Colonic mucosa (tissue), 4 donors: Measurements from ENCODE around the gene SND1. TPM values are rescaled to one million over a fixed set of nuclear protein-coding genes. Genes with fewer than 3 reads are reported as not detected.
A peak's percentile ranks its signal among the peaks of the same experiment; 100 is the strongest.

Experiments
- DNase-seq: peaks from one replicate; pipeline ENCODE4 v3.0.0-alpha.2; 2020
- H3K27ac ChIP-seq: fragments of 200-600 bp; one replicate; pipeline ENCODE4 v1.8.0; 2021
- H3K27me3 ChIP-seq: fragments of 200-600 bp; one replicate; pipeline ENCODE4 v1.8.0; 2021
- H3K36me3 ChIP-seq: fragments of 200-600 bp; one replicate; pipeline ENCODE4 v1.8.0; 2021
- H3K4me1 ChIP-seq: fragments of 200-600 bp; one replicate; pipeline ENCODE4 v1.8.0; 2021; ENCODE audit warnings: mild to moderate bottlenecking
- H3K4me3 ChIP-seq: fragments of 200-600 bp; one replicate; pipeline ENCODE4 v1.8.0; 2021
- H3K9ac ChIP-seq, 2 donors: one replicate each; pipeline ENCODE4 v1.7.0; 2013; ENCODE audit warnings: control low read depth in 2 of 2, low read depth in 2 of 2, low read length in 2 of 2
- H3K9me3 ChIP-seq: fragments of 200-600 bp; one replicate; pipeline ENCODE4 v1.8.0; 2021
- intact Hi-C: fragments of 100-400 bp; cut with DNase I; formaldehyde crosslinking; loops from one replicate; pipeline ENCODE4 v1.14.1; 2022
- total RNA-seq, 2 donors: library from RNA; stranded (reverse); fragmentation: NEBNext Ultra II Directional in 1 of 2; extraction: Animal tissue kit (Norgen Biotek cat#: 25700) in 1 of 2; gene quantifications; one replicate each; pipeline ENCODE4 v1.2.1, GENCODE V29; 2021
- TF ChIP-seq, protein P1 (sequence below): fragments of 200-600 bp; IDR thresholded peaks from one replicate; pipeline ENCODE4 v1.8.0; 2022; ENCODE audit warnings: antibody characterized with exemption, mild to moderate bottlenecking
- donor health status: healthy.
- donor health status: DM: no; HTN: no; CAD: no.
- donor health status: DM: no; HTN: no; CAD: no.

SND1 gene
- total RNA-seq, 2 donors from 2014 or later = 134 to 163 TPM

DNA sequence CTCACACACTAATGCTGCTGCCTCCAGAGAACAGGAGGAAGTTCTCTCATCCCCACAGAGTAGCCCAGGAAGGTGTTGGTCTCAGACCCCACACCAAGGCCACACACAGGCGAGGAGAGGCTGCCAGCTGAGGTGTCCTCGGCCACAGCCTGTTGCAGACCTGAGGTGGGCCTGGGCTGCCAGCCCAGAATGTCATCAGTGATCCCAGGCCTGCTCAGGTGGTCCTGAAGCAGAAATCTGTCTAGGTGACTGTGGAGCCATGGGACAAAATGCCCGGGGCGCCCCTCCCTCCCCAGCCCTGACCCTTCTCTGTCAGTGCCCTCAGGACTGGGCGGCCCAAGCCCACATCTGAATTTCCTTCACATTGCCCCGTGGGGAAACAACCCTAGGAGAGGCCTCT lies 422.7 kb downstream of the SND1 start:
- intact Hi-C loops = no loop called here
- TF ChIP-seq, protein P1, sequence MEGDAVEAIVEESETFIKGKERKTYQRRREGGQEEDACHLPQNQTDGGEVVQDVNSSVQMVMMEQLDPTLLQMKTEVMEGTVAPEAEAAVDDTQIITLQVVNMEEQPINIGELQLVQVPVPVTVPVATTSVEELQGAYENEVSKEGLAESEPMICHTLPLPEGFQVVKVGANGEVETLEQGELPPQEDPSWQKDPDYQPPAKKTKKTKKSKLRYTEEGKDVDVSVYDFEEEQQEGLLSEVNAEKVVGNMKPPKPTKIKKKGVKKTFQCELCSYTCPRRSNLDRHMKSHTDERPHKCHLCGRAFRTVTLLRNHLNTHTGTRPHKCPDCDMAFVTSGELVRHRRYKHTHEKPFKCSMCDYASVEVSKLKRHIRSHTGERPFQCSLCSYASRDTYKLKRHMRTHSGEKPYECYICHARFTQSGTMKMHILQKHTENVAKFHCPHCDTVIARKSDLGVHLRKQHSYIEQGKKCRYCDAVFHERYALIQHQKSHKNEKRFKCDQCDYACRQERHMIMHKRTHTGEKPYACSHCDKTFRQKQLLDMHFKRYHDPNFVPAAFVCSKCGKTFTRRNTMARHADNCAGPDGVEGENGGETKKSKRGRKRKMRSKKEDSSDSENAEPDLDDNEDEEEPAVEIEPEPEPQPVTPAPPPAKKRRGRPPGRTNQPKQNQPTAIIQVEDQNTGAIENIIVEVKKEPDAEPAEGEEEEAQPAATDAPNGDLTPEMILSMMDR = no peak
- H3K4me3 ChIP-seq = no peak overlapping the region
- DNase-seq = no peak
- H3K4me1 ChIP-seq = peaks cover 5% of the 10 kb centered on the region
- H3K36me3 ChIP-seq = no peaks in the 10 kb centered on the region
- no peaks in the 10 kb centered on the region for H3K27me3 ChIP-seq
- no peak overlapping the region for H3K27ac ChIP-seq
- H3K9me3 ChIP-seq = no peaks in the 10 kb centered on the region
- H3K9ac ChIP-seq = no peak overlapping the region

DNA sequence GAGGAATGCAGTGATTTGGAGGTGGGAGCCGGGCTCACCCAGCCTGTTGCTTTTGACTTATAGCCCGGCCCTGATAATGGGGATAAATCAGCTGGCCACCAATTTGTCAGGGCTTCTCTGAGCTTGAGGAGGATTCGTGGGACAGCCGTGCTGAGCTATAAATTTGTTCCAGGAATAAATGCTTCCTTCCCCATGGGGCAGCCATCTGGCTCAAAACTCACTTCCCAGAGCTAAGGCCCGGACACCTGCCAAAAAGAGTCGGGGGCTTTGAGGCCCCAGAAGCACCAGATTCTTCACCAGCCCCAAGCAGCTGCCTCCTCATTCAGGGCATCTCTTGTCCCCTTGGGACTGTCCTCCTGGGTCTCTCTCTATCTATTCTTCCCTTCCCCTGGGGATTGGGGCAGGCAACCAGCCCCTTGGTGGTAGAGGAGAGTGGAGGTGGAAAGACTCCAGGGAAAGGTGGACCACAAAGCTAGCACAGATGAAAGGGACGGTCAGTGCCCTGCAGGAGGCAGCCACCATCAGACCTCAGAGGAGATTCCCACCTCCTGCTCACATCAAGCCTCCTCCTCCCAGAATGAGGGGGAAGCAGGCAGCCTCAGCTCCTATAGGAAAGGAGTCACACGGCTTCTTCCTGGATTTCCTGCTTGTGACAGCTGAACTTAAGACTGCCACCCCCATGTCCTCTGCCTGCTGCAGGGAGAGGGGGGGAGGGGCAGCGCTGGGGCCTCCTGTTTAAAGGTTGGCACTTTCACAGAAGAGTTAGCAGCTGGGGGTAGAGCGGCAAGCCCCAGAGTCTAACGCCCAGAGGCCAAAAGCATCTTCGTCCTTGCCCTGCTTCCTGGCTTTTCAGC lies 423.5 kb downstream of the SND1 start:
- Histone ChIP-seq H3K4me3 (no peak overlapping the region), H3K9ac (no peak overlapping the region), H3K27ac (no peak overlapping the region), H3K36me3 (no peaks in the 10 kb centered on the region), H3K4me1 (peaks cover 5% of the 10 kb centered on the region), H3K27me3 (no peaks in the 10 kb centered on the region), H3K9me3 (no peaks in the 10 kb centered on the region)
- DNase-seq = no peak
- intact Hi-C loops = no loop called here
- TF ChIP-seq, protein P1 = no peak

DNA sequence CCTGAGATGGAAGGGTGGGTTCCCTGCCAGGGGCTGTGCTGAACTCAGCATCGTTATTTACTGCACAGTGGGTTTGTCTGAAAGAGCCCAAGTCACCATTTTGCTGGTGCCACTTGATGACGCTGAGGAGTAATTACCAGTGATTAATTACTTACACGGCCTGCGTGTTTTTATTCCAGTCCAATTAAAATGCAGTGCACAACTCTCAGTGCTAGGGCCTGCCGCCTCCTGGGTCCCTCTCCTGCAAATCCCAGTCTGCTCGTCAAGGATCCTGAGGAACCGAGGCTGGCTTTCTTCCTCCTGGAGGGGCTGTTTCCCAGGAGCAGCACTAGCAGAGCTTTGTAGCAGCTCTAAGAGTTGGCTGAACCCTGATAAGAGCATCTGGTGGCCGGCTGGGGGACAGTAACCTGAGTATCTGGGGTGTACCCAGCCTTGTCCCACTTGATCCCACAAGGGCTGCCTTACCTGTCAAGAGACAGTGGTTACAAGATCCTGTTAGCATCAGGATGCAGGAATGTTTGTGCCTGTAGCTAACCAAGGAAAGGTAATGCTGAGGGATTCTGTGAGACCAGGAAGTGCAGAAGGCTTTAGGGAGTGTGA lies 424.3 kb downstream of the SND1 start:
- H3K27ac ChIP-seq = no peak overlapping the region

DNA sequence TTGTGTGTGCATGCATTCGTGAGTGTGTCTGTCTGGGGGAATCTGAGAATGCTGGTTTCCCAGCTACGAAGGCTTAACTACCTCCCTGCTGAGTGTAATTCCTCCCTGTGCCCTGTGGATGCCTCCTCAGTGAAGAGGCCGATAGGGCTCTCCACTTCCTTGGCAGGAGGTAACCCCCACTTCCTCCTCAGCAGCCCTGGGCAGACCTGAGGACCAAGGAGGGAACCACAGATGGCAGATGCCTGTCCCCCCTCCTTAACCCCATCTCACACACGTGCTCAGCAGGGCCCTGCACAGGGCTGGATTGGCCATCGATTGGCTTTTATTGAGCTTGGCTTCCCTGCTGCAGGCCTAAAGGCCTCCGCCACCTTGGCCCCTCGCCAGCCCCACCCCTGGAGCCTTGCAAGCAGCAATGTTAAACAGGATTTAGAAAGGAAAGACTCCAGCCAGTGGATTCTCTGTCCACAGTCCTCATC lies 424.8 kb downstream of the SND1 start:
- TF ChIP-seq, protein P1 = no peak
- Histone ChIP-seq H3K36me3 (no peaks in the 10 kb centered on the region), H3K27ac (no peak overlapping the region), H3K9me3 (no peaks in the 10 kb centered on the region), H3K4me1 (peaks cover 5% of the 10 kb centered on the region), H3K27me3 (no peaks in the 10 kb centered on the region), H3K4me3 (no peak overlapping the region), H3K9ac (no peak overlapping the region)
- intact Hi-C loops = no loop called here
- DNase-seq = peak; percentile 86

More for the DNA sequence above, 424.3 kb downstream of the SND1 start:
- intact Hi-C loops = no loop called here
- Histone ChIP-seq H3K4me1 (peaks cover 5% of the 10 kb centered on the region), H3K27me3 (no peaks in the 10 kb centered on the region), H3K9me3 (no peaks in the 10 kb centered on the region), H3K36me3 (no peaks in the 10 kb centered on the region), H3K9ac (no peak overlapping the region), H3K4me3 (no peak overlapping the region)
- TF ChIP-seq, protein P1 = no peak
- no peak for DNase-seq

DNA sequence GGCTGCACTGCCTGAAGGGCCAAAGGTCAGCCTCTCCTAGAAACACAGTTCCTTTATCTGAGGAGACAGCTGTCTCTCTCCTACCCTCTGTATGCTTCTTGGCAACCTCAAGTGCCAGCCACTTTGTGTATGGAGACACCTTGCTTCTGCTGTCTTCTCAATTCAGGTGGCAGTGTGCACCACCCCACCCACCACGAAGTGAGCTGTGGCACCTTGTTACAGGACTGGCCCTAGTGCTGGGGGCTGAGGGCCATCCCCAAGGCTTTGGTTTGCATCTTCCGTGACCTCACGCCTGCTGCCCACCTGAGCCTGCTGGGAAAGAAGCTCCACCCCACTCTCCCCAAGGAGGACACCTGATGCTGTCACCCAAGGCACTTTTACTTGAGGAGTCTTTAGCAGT lies 426.3 kb downstream of the SND1 start:
- H3K9ac ChIP-seq = no peak overlapping the region
- no peak for DNase-seq
- peaks cover 5% of the 10 kb centered on the region for H3K4me1 ChIP-seq
- no peak overlapping the region for H3K4me3 ChIP-seq
- no peak overlapping the region for H3K27ac ChIP-seq
- intact Hi-C loops = no loop called here
- H3K27me3 ChIP-seq = no peaks in the 10 kb centered on the region
- TF ChIP-seq, protein P1 = no peak
- H3K36me3 ChIP-seq = no peaks in the 10 kb centered on the region
- no peaks in the 10 kb centered on the region for H3K9me3 ChIP-seq
